Measurements from ENCODE around the gene TMEM47.

- TF ChIP-seq POLR2A (IDR thresholded peaks at IDR 0.05; ENCODE audit: low read depth, low read length) (no peak), SMC3 (IDR thresholded peaks at IDR 0.05; ENCODE audit: low read depth, low read length) (no peak), RAD21 (IDR thresholded peaks at IDR 0.05; ENCODE audit: low read length) (no peak), CTCF (conservative IDR thresholded peaks at IDR 0.05; ENCODE audit: low read depth, low read length) (no peak), RFX5 (IDR thresholded peaks at IDR 0.05; ENCODE audit: low read depth, low read length) (no peak), MAZ (IDR thresholded peaks at IDR 0.05; ENCODE audit: borderline replicate concordance, low read depth, low read length) (no peak), MXI1 (IDR thresholded peaks at IDR 0.05; ENCODE audit: borderline replicate concordance, low read depth, low read length) (no peak), RCOR1 (IDR thresholded peaks at IDR 0.05; ENCODE audit: insufficient replicate concordance, low read length) (no peak), CEBPB (IDR thresholded peaks at IDR 0.05; ENCODE audit: low read depth, low read length) (no peak), FOS (IDR thresholded peaks at IDR 0.05; ENCODE audit: low read depth, low read length) (no peak)
Measured at GRCh38 chrX:34612036-34612435, 45.0 kb downstream of the TMEM47 start.

All from IMR-90 (cell line).